Measurements from ENCODE around the gene MOSPD3.
A peak's percentile ranks its signal among the peaks of the same experiment; 100 is the strongest.

The MOSPD3 gene

GRCh38 chr7:100586266-100587025 is 25.9 kb upstream of the MOSPD3 start, which contains the start of gene FBXO24:
Gene FBXO24 (plus strand): TSS chr7:100586328. CDS start chr7:100586626, 298 bp downstream.
- TF ChIP-seq, protein P1, sequence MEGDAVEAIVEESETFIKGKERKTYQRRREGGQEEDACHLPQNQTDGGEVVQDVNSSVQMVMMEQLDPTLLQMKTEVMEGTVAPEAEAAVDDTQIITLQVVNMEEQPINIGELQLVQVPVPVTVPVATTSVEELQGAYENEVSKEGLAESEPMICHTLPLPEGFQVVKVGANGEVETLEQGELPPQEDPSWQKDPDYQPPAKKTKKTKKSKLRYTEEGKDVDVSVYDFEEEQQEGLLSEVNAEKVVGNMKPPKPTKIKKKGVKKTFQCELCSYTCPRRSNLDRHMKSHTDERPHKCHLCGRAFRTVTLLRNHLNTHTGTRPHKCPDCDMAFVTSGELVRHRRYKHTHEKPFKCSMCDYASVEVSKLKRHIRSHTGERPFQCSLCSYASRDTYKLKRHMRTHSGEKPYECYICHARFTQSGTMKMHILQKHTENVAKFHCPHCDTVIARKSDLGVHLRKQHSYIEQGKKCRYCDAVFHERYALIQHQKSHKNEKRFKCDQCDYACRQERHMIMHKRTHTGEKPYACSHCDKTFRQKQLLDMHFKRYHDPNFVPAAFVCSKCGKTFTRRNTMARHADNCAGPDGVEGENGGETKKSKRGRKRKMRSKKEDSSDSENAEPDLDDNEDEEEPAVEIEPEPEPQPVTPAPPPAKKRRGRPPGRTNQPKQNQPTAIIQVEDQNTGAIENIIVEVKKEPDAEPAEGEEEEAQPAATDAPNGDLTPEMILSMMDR (IDR thresholded peaks at IDR 0.05; ENCODE audit: low read depth, low read length, missing control alignments) = no peak
- peak; percentile 99 for DNase-seq (ENCODE audit: low read depth)
- H3K4me3 ChIP-seq (ENCODE audit: low read depth, low read length) = peak within 1 kb of the TSS; percentile 89

GRCh38 chr7:100588438-100588837 is 23.9 kb upstream of the MOSPD3 start:
- DNase-seq (ENCODE audit: low read depth) = no peak
- no peak overlapping the region for H3K4me3 ChIP-seq (ENCODE audit: low read depth, low read length)
- TF ChIP-seq, protein P1 (IDR thresholded peaks at IDR 0.05; ENCODE audit: low read depth, low read length, missing control alignments) = peak; percentile 45

GRCh38 chr7:100589341-100589947 is 22.9 kb upstream of the MOSPD3 start:
- H3K4me3 ChIP-seq (ENCODE audit: low read depth, low read length) = no peak overlapping the region
- TF ChIP-seq, protein P1 (IDR thresholded peaks at IDR 0.05; ENCODE audit: low read depth, low read length, missing control alignments) = no peak
- DNase-seq (ENCODE audit: low read depth) = no peak

- TF ChIP-seq, protein P1 (IDR thresholded peaks at IDR 0.05; ENCODE audit: low read depth, low read length, missing control alignments) = no peak
- DNase-seq (ENCODE audit: low read depth) = no peak
- H3K4me3 ChIP-seq (ENCODE audit: low read depth, low read length) = no peak overlapping the region
These were observed 22.1 kb upstream of the MOSPD3 start for GRCh38 chr7:100590077-100590737.

DNA sequence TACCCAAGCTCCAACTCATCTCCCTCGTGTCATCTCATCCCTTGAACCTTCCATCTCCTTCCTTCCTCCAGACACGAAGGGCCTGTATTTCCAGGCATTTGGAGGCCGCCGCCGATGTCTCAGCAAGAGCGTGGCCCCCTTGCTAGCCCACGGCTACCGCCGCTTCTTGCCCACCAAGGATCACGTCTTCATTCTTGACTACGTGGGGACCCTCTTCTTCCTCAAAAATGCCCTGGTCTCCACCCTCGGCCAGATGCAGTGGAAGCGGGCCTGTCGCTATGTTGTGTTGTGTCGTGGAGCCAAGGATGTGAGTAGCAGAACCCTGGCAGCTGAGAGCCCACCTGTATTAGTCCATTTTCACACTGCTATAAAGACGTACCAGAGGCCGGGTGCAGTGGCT is 20.7 kb upstream of the MOSPD3 start:
- TF ChIP-seq, protein P1 (IDR thresholded peaks at IDR 0.05; ENCODE audit: low read depth, low read length, missing control alignments) = no peak
- no peak overlapping the region for H3K4me3 ChIP-seq (ENCODE audit: low read depth, low read length)
- DNase-seq (ENCODE audit: low read depth) = no peak

- H3K4me3 ChIP-seq (ENCODE audit: low read depth, low read length) = no peak overlapping the region
- DNase-seq (ENCODE audit: low read depth) = no peak
- TF ChIP-seq, protein P1 (IDR thresholded peaks at IDR 0.05; ENCODE audit: low read depth, low read length, missing control alignments) = no peak
These were observed 17.2 kb upstream of the MOSPD3 start for GRCh38 chr7:100595188-100595587.
